ENCODE data around the gene NTSR1.
"Not testable (repeated sequence)": the region's sequence is repeated elsewhere in the genome, so short reads cannot be mapped to it uniquely, and the experiment has no call there.

The NTSR1 gene

DNA sequence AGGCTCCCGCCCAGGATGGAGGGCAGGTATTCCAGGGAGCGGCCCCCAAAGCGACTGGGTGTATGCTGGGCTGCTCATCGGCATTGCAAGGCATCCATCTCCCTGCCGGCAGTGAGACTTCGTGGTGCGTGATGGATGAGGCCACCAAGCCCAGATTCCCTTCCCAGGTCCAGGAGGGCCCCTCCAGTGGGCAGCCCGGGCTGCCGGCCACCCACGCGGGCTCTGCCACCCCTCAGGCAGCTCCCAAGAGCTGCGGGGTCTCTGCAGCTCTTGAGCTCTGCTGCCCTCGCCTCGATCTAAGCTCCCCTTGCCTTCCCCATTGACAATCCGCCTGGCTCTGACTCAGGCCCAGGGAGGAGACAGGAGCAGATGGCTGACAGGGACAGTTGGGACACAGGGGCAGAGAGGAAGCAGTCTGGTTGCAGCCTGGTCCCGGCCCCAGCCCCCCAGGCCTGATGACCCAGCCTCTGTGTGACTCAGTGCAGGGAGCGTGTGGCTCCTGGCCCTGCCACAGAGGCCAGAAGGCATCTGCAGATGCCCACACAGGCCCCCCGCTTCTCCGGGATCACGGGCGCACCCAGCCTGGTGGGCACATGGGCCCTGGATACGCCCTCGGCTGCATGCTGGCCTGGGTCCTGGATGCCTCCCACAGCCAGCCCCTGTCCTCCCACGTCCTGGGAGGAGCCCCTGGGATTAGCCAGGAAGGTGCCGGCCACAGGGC, 33.3 kb upstream of the NTSR1 start:
- no peak for DNase-seq

DNA sequence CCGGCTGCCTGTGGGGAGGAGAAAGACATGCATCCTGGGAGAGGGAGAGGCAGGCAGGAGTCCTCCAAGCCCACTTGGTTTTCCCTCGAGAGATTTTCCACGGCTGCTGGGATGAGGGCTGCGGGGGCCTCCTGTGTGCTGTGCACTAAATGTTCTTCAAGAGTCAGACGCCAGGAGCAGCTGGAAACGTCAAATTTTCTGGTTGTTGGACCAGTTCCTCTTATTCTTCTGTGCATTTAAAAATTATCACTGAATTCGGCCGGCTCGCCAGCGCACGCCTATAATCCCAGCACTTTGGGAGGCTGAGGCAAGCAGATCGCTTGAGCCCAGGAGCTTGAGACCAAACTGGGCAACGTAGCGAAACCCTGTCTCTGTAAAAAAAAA, 32.8 kb upstream of the NTSR1 start:
- DNase-seq, result no peak

DNA sequence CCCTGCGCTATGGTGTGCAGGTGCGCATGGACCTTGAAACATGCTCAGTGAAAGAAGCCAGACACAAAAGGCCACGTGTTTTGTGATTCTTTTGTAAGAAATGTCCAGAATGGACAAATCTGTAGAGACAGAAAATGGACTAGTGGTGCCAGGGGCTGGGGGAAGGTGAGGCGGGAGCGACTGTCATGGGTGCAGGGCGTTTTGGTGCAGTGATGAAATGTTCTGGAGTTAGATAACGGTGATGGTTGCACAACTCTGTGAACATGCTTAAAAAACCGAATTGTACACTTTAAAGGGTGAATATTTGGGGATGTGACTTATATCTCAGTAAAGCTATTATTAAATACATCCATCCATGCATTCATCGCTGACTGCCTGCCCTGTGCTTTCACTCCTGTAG, 31.7 kb upstream of the NTSR1 start:
- DNase-seq, result no peak

DNA sequence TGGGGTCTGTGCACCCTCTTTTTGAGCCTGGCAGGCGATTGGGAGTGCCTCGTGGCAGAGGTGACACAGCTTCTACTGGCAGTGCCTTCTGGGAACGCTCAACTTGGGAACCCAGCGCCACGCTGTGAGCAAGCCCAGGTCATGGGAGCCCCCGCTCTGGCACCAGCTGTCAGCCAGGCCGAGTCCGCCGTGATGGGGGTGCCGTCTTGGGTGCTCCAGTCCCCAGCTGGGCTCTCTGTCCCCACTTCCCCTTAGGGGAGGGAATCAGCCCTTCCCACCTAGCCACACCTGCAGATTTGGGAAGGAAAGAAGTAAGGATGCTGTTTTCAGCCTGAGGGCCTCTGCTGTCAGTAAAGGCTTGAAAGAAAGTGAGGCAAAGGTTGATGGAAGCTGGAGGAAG, 31.0 kb upstream of the NTSR1 start:
- no peak for DNase-seq

DNA sequence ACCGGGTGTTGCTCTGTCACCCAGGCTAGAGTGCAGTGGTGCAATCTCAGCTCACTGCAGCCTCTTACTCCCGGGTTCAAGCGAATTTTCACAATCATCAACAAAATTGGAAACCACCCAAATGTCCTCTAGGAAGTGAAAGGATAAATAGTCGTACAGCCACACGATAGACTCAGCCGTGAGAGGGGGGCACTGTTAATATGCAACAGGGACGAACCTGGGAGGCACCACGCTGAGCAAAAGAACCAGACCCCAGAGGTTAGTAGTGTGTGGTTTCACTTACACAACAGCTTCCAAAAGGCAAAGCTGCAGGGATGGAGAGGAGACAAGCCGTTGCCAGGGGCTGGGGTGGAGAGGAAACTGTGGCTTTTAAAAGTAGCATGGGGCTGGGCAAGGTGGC, 30.1 kb upstream of the NTSR1 start:
- no peak for DNase-seq

DNA sequence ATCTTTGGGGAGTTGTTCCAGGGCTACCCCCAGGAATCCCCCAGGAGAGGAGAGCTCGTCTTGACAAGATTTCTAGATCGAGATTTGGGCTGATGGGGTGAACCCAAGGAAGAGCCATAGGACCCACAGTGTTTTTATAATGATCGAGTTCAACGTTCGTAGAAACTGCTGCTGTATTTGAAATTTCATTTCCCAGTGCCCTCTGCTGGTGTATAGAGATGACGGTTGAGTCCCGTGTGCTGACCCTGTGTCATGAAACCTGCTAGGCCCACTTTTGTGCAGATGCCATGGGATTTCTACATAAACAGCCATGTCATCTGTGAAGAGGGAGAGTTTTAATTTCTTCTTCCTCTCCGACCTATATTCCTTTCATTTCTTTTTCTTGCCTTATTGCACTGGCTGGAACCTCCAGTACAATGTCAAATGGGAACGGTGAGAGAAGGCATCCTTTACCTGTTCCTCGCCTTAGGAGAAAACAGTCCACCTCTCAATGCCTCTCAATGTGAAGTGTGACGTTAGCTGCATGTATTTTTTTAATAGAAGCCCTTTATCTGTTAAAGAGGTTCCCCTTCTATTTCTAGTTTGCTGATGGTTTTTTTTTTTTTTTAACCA, 28.6 kb upstream of the NTSR1 start:
- no peak for DNase-seq

DNA sequence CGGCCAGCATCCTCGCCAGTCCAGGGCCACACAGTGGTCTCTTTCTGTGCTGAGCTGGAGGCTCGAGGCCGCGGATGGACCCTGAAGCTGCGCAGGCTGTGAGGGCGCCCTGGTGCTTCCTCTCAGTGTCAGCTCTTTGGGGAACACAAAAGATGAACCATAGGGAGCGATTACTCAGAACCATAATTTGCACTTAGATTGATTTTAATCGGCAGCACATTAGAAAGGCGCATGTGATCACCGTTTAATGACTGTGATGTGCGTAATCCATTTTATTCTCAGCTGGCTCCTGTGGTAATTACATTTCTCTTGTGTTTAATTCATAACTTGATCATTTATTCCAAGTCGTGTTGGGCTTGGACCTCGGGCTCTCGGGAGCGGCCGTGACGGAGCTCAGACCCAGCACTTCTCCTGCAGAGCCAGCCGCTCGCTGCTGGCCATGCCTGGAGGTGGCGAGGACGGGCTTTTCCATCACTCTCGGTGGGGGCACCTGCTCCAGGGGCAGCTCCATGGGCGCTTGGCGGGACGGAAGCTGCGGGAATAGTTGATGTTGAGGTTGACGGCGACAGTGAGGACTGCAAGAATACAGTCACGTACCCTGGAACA, 25.6 kb upstream of the NTSR1 start:
- no peak for DNase-seq

DNA sequence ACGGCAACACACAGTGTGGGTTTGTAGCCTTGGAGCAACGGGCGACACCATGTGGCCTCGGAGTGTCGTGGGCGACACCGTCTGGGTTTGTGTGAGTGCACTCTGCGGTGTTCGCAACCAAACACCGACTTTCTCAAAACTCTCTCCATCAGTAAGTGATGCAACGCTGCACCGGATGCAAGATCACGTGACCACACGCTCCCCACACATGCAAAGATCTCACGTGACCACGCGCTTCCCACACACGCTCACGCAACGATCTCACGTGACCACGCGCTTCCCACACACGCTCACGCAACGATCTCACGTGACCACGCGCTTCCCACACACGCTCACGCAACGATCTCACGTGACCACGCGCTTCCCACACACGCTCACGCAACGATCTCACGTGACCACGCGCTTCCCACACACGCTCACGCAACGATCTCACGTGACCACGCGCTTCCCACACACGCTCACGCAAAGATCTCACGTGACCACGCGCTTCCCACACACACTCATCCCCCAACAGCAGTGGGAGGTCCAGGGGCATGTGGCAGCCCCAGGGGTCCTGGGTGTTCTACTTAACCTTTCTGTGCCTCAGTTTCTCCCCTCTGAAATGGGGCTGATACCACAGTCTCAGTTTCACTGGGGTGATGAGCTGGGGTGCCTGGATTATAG, 24.8 kb upstream of the NTSR1 start:
- not testable (repeated sequence) for DNase-seq

DNA sequence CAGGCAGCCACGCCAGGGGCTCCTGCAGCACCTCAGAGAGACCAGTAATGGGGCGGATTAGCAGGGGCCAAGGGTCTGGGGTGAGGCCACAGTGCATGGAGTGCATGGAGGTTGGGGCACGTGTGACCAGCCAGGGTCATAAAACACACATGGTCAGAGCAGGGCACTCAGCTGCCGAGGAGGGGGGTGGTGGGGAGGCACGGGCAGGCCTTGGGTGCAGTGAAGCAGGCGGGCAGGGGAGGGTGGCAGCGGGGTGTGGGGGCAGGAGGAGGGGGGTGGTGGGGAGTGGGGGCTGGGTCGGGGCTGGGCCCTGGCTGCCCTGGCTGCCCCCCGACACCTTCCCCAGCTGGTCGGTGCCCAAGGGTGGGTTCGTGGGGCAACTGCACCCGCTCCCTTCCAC, 23.7 kb upstream of the NTSR1 start:
- no peak for DNase-seq

DNA sequence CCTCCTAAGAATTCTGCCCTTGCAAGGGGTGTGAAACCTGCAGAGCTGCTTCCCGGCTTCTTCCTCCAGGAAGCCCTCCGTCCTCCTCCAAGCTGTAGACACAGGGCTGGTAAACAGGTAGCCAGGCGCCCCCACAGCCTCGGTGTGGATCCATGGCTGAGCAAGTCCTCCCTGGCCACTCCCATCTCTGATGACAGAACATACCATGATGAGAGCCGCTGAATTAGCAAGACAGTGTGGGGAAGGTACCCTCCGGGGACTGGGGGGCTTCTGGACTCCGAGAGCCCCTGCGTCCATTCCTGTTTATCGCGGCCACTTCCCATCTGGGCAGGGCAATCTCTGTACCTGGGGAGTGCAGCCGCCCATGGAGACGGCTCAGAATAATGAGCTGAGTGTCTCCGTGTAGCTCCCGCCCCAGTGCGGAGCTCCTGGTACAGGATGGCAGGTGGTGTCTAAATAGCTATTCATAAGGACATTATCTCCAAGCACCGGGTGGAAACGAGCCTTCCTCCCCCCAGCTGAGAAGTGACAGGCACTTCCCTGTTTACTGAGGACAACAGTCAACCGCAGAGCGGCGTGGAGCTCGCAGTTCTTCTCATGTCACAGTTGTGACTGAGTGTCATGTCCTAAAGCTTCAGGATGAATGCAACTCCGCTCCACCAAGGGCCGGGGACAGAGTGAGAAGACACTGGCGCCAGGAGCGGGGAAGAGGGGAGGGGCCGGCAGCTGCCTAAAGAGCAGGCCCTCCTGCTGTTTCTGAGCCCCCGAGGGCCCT, 22.7 kb upstream of the NTSR1 start:
- DNase-seq, result no peak

DNA sequence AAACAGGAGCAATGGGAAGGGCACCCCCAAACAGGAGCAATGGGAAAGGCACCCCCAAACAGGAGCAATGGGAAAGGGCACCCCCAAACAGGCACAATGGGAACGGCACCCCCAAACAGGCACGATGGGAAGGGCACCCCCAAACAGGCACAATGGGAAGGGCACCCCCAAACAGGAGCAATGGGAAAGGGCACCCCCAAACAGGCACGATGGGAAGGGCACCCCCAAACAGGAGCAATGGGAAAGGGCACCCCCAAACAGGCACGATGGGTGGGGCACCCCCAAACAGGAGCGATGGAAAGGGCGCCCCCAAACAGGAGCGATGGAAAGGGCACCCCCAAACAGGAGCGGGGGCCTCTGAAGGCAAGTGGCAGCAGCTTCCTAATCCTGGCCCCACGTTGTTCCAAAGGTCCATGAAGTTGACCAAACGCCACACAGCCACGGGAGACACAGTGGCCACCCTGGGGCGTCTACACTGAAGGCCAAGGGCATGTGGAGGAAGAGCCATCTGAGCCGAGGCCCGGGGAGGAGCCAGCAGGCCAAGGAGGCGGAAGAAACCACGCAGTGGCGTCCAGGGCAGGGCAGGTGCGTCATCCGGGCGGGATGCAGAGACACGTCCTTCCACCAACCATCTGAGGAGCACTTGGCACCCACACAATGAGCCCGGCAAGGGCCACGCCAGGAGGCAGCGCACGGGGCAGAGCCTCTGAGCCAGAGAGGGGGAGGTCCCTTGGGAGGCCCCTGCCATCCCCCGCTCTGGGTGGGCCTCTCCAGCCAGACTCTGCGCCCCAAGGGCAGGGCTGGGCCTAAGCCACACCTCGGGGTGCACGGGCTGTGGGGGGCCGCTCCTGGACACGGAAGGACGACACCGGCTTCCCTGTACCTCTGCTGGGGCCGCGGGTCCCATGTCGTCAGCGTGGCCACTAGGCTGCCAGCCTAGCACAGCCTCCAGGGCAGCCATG, 21.5 kb upstream of the NTSR1 start:
- no peak for DNase-seq

DNA sequence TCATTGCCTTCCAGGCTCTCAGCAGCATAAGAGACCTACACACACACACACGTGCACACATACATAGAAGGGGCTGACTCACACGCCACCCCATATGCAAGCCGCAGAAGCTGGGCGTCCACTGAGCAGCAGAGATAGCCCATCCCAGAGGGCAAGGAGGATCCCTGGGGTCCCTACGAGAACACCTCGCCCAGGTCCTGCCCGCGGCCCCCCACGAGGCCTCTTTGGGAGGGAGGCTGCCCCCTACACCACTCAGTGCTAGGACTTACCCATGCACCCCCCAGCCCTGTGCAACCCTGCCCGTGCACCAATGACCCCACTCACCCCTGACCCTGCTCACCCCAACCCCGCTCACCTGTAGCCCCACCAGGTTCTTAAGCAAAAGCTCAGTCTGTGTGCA, 20.6 kb upstream of the NTSR1 start:
- DNase-seq, result no peak

DNA sequence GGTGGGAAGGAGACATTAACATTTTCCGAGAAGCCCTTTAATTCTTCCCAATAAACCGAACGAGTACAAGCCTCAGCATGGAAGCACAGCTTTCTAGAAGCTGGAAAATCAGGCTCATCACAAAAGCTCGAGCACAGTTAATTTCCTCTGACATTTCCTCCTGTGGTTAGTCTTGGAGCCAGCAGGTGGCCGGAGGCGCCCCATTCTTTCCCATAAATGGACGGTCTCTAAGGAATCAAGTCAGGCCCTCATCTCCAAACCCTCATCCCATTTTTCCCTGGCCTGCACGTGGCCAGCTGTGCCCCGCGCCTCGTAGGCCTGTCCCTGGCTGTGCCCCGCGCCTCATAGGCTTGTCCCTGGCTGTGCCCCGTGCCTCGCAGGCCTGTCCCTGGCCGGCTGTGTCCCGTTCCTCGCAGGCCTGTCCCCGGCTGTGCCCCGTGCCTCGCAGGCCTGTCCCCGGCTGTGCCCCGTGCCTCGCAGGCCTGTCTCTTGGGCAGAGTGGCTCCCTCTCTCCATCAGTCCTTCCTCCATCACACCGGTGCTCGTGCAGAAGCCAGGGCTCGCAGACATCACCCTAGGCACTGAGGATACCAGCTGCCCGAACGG, 19.7 kb upstream of the NTSR1 start:
- no peak for DNase-seq

DNA sequence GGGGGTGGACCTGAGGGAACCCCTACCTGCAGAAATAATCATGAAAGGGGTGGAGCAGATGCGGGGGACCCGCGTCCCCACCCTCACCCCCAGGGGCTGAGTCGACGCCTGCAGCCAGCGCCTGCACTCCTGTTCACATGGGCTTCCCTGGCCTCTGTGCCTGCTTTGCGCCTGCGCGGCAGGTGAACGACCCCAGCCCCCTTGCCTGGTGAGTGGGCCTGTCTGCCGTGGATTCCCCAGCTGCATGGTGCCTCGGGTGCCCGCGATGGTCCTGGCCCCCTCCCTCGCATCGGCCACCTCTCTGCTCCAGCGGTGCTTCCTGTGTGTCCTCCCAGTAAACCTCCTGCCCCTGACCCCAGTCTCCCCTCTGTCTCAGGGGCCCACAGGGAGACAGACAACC, 18.8 kb upstream of the NTSR1 start:
- DNase-seq, result no peak

DNA sequence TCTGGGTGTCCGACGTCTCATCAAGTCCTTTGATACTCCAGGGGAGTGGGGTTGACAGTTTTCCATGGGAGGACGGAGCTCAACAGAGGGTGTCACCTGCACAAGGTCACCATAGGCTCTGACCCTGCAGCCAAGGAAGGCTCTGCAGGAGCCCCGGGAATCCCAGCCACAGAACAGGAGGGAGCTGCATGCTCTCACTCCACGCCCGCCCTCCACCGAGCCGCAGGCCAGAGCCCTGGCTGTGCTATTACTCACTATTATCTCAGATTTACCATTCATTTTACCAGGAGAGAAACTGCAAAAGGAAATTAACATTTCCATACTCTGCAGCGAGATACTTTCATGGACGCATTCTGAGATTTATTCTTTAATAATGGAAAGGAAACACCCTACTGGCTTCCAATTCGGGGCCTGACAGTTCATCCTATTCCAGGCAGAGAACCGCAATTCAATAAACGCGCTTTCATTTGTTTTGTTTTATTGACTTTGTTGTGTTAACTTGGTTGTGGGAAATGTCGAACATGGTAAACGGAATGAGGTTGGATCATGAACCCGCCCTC, 18.3 kb upstream of the NTSR1 start:
- no peak for DNase-seq

DNA sequence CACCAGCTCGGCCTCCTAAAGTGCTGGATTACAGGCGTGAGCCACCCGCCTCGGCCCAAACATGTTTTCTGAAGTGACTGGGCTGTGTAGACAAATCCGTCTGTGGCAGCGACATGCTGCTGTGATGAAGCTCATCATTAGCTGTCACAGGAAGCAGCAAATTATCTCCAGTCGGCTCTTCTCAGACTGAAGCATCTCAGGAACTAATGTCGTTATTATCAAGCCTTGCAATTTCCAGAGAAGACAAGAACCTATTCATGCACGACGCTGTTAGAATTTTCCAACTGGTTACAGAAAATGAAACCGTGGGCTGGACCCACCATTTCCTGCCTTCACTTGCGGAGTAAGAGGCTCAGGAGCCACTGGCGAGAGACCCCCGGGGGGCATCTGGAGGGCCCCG, 17.1 kb upstream of the NTSR1 start:
- DNase-seq, result no peak

DNA sequence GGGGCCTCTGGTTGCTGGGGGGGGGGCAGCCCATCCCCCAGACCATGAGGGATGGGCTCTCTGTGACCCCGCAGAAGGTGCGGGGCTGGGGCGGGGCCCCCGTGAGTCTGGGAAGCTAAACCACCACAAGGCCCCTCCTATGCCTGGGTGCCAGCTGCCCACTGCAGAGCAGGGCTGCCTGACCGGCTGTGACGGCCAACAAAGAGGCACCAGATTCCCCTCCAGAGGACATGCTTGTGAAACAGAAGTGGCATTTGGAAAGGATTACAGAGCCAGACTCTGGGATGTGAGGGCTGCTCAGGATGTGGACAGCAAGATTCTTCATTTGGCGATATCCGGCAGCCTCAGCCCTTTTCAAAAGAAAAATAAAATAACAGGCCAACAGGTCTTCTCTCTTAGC, 16.5 kb upstream of the NTSR1 start:
- no peak for DNase-seq

DNA sequence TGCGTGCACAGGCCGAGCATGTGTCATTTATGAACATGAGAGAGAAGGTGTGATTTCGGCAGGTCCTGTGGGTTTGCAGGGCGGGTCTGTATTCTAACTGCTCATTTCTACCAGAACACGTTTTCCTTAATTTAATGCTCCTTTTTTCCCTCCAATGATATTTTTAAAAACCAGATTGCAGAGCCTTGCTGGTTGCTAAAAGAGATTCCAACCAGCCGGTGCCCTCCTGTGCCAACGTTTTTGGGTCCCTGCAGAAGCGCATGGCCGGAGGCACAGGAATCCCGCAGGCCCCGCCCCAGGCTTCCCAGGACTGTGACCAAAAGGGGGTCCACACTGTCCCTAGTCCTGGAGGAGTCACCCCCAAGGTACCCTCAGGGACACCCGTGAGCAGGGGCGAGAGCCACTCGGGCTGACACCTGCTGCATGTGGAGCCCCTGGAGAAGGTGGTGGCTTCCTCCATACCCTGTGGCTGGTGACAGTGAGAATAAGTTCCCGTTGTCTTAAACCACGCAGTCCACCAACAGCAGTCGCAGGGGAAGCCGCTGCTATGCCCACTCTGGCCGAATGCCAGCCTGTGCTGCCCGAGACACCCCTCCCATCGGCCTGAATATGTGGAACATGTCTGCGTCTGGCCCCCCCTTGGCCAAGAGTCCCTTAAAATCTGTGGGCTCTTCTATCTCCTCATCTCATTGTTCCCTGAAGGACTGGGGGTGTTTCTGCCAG, 15.7 kb upstream of the NTSR1 start:
- no peak for DNase-seq

DNA sequence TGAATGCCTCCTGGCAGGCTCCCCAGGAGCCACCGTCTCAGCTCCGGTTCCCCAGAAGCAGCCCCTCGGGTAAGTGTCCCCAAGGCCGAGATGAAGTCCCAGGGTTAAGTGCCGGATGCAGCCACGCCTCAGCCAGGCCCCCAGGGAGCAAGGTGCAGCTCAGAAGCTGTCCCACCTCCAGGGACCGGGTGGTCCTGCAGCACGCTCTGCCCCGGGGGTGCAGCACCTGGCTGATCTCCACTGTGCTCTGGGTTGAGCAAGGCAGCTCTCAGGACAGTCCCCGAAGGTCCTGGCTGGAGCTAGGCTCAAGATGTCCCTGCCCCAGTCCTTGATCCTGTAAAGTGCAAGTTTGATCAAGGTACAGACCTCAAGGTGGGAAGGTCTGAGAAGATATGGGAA, 15.1 kb upstream of the NTSR1 start:
- no peak for DNase-seq

DNA sequence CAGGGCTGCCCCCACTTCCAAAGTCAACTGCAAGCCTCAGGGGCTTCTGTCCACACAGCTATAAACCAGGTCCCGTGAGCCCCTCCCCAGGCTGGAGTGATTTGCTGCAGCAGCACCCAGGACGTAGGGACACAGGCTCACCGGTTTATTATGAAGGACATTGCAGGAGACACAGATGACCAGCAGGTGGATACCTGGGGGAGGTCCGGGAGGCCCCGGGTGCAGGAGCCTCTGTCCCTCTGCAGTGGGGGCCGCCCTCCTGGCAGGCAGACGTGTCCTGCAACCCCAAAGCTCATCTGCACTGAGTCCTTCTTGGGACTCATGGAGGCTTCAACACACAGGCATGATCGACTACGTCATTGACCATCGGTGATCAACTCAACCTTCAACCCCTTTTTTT, 14.5 kb upstream of the NTSR1 start:
- DNase-seq, result no peak

DNA sequence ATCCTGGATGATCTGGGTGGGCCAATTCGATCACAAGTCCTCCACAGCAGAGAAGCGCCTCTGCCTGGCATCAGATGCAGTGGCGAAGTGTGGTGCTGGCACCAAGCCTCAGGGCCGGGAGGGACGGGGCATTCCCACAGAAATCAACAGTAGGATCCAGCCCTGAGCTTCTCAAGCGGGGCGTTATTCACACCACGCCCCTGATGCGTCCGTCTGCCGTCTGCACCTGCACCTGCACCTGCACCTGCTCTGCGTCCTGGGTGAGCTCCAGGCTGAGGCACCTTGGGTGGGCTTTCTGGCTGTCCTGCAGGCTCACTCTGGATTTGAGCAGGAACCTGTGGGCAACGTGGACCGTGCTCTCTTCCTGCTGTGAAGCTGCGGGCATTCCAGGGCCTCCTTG, 13.8 kb upstream of the NTSR1 start:
- no peak for DNase-seq
